ENCODE measurements around the gene BMPR1A.
"Not testable (repeated sequence)": the region's sequence is repeated elsewhere in the genome, so short reads cannot be mapped to it uniquely, and the experiment has no call there.

The BMPR1A gene

GRCh38 chr10:86848747-86849146 lies 92.3 kb downstream of the BMPR1A start:
- DNase-seq (ENCODE audit: low read depth, low spot score): no peak

GRCh38 chr10:86849181-86849894 lies 92.9 kb downstream of the BMPR1A start:
- no peak for DNase-seq (ENCODE audit: low read depth, low spot score)

GRCh38 chr10:86850481-86850880 lies 94.1 kb downstream of the BMPR1A start:
- DNase-seq (ENCODE audit: low read depth, low spot score): no peak

GRCh38 chr10:86851328-86852207 lies 95.1 kb downstream of the BMPR1A start:
- DNase-seq (ENCODE audit: low read depth, low spot score): no peak

GRCh38 chr10:86853582-86853981 lies 97.2 kb downstream of the BMPR1A start:
- not testable (repeated sequence) for DNase-seq (ENCODE audit: low read depth, low spot score)

GRCh38 chr10:86855513-86855912 lies 99.1 kb downstream of the BMPR1A start:
- no peak for DNase-seq (ENCODE audit: low read depth, low spot score)

GRCh38 chr10:86856156-86856555 lies 99.7 kb downstream of the BMPR1A start:
- DNase-seq (ENCODE audit: low read depth, low spot score): no peak

GRCh38 chr10:86857128-86857721 lies 100.8 kb downstream of the BMPR1A start:
- DNase-seq (ENCODE audit: low read depth, low spot score): no peak

GRCh38 chr10:86858011-86858410 lies 101.6 kb downstream of the BMPR1A start:
- DNase-seq (ENCODE audit: low read depth, low spot score): no peak

GRCh38 chr10:86861351-86861750 lies 104.9 kb downstream of the BMPR1A start:
- DNase-seq (ENCODE audit: low read depth, low spot score): no peak

GRCh38 chr10:86862373-86862772 lies 106.0 kb downstream of the BMPR1A start:
- DNase-seq (ENCODE audit: low read depth, low spot score): no peak

- no peak for DNase-seq (ENCODE audit: low read depth, low spot score)
Measured at GRCh38 chr10:86862786-86863483, 106.5 kb downstream of the BMPR1A start.

GRCh38 chr10:86863484-86863842 lies 107.0 kb downstream of the BMPR1A start:
- DNase-seq (ENCODE audit: low read depth, low spot score): no peak

GRCh38 chr10:86865011-86865811 lies 108.8 kb downstream of the BMPR1A start:
- DNase-seq (ENCODE audit: low read depth, low spot score): not testable (repeated sequence)

GRCh38 chr10:86867149-86867548 lies 110.7 kb downstream of the BMPR1A start:
- no peak for DNase-seq (ENCODE audit: low read depth, low spot score)

- DNase-seq (ENCODE audit: low read depth, low spot score): no peak
Measured at GRCh38 chr10:86868353-86868752, 111.9 kb downstream of the BMPR1A start.

- no peak for DNase-seq (ENCODE audit: low read depth, low spot score)
Measured at GRCh38 chr10:86870679-86871078, 114.3 kb downstream of the BMPR1A start.

GRCh38 chr10:86871563-86872183 lies 115.3 kb downstream of the BMPR1A start:
- no peak for DNase-seq (ENCODE audit: low read depth, low spot score)

GRCh38 chr10:86872757-86873156 lies 116.3 kb downstream of the BMPR1A start:
- no peak for DNase-seq (ENCODE audit: low read depth, low spot score)

- DNase-seq (ENCODE audit: low read depth, low spot score): no peak
Measured at GRCh38 chr10:86876748-86877147, 120.3 kb downstream of the BMPR1A start.

Data from activated naive CD8-positive, alpha-beta T cell treated with anti-CD3 and anti-CD28 coated beads, Interleukin-2, amount 50 U/mL, for 16 hours (primary cell).